GM21737 (cell line): ENCODE results near the gene SF3B1.
"Not testable (repeated sequence)": the region's sequence is repeated elsewhere in the genome, so short reads cannot be mapped to it uniquely, and the experiment has no call there.

Experiments used
- ATAC-seq: cut with Tn5 transposase; IDR thresholded peaks from one replicate; pipeline ENCODE4 v1.9.1; 2021; ENCODE audit warnings: mild to moderate bottlenecking, moderate library complexity; ENCODE audit not compliant: unreplicated experiment

The SF3B1 gene

DNA sequence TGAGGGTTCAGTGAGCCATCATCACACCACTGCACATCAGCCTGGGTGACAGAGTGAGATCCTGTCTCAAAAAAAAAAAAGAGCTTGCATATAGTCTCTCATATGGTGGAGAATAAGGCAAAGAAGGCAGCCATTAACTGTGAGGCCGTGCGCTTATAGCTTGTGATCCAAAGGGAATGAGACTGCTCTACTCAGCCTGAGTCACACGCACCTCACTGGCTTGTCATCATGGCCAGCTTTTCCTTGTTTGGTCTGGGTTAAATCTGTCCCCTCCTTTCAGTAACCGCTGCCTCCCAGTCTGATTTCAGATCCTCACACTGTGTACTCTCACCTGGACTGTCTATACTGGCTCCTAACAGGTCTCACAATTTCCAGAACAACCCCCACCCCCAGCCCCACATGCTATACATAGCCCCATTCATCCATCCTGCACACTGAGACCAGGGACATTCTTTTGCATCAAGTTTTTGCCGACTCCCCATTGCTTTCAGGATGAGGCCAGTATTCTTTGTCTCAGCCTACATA is 88.9 kb downstream of the SF3B1 start:
- no peak for ATAC-seq

- ATAC-seq: not testable (repeated sequence)
These were observed 90.9 kb downstream of the SF3B1 start for GRCh38 chr2:197343968-197344367.

DNA sequence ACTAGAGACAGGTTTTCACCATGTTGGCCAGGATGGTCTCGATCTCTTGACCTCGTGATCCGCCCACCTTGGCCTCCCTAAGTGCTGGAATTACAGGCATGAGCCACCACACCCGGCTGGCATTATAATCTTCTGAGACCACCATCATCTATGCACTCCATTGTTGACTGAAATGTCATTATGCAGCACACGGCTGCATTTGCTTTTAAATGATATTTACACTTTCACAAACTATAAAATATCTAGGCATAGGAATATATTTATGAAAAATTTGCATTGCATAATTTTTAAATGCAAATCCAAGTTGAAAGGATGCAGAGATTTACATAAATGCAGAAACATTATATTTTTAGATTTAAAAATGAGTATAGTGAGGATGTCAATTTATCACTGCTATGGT is 94.2 kb downstream of the SF3B1 start:
- no peak for ATAC-seq
